HL-60 (cell line): ENCODE data around the gene CHI3L1.

Source experiments
- DNase-seq, 2 experiments: peaks; one replicate each; pipeline ENCODE4 v3.0.0-alpha.2; 2010 to 2020; ENCODE audit warnings: low read depth in 1 of 2, low spot score in 1 of 2
- H3K27ac ChIP-seq: fragments of 250-450 bp; sonication (Bioruptor Pico); replicated peaks from 2 replicates; pipeline ENCODE4 v1.5.1; 2020; ENCODE audit warnings: mild to moderate bottlenecking, moderate library complexity
- H3K27me3 ChIP-seq: fragments of 250-450 bp; sonication (Bioruptor Pico); 2 replicates; pipeline ENCODE4 v1.5.1; 2021; ENCODE audit warnings: mild to moderate bottlenecking, moderate library complexity; ENCODE audit not compliant: insufficient read depth, poor library complexity, severe bottlenecking
- H3K4me3 ChIP-seq: replicated peaks from 2 replicates; pipeline ENCODE4 v1.5.1; 2011; ENCODE audit warnings: mild to moderate bottlenecking, control low read depth, low read length; ENCODE audit not compliant: insufficient read depth
- GABPA ChIP-seq: IDR thresholded peaks from 2 replicates; pipeline ENCODE4 v1.6.1; 2012; ENCODE audit warnings: low read depth
- POLR2AphosphoS5 ChIP-seq: IDR thresholded peaks from 2 replicates; pipeline ENCODE4 v1.6.1; 2012; ENCODE audit warnings: low read depth
- SPI1 ChIP-seq: IDR thresholded peaks from 2 replicates; pipeline ENCODE4 v1.6.1; 2012; ENCODE audit warnings: low read depth, mild to moderate bottlenecking, borderline replicate concordance
- TF ChIP-seq, protein P1 (sequence below): IDR thresholded peaks from 2 replicates; pipeline ENCODE4 v1.6.1; 2012; ENCODE audit warnings: low read depth; ENCODE audit not compliant: insufficient replicate concordance
- TF ChIP-seq, protein P2 (sequence below): IDR thresholded peaks from one replicate; pipeline ENCODE4 v1.5.1; 2011; ENCODE audit warnings: low read length, control low read depth, inconsistent platforms; ENCODE audit not compliant: insufficient read depth

CHI3L1 gene

DNA sequence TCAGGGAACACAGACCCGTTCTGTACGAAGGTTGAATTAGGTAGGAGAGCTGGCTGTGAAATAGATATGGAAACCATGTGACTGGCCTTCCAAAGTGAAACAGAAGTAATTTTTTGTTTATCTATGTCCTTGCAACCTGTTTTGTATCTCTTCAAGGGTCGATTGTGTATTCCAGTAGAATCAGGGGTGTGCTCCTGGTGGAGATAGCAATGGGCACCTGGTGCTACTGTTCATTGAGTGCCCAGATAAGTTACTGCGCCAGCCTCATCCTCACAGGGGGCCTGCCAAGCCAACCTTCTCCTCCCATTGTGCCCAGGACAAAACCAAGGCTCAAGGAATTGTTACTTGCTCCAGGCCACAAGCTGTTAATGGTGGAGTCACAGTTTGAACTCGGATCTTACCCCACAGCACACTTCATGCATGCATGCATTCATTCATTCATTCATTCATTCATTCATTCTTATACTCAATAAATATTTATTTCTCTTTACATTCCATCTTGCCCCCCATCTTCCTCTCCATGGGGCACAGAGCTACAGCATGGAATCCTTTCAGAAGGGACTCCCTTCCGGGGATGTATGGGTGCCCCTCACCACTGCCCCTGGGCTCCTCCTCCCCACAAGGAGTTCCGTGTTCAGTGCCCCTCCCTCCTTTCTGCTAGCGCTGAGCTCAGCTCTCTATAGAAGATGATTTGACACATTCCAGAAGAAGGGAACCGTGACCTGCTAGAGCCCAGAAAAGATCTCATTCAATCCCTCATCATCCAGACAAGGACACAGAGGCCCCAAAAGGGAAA is 34.9 kb downstream of the CHI3L1 start:
- no peak overlapping the region for H3K27ac ChIP-seq
- no peaks in the 10 kb centered on the region for H3K27me3 ChIP-seq
- no peak overlapping the region for H3K4me3 ChIP-seq
- no peak for TF ChIP-seq POLR2AphosphoS5
- no peak for TF ChIP-seq SPI1
- TF ChIP-seq, protein P1, sequence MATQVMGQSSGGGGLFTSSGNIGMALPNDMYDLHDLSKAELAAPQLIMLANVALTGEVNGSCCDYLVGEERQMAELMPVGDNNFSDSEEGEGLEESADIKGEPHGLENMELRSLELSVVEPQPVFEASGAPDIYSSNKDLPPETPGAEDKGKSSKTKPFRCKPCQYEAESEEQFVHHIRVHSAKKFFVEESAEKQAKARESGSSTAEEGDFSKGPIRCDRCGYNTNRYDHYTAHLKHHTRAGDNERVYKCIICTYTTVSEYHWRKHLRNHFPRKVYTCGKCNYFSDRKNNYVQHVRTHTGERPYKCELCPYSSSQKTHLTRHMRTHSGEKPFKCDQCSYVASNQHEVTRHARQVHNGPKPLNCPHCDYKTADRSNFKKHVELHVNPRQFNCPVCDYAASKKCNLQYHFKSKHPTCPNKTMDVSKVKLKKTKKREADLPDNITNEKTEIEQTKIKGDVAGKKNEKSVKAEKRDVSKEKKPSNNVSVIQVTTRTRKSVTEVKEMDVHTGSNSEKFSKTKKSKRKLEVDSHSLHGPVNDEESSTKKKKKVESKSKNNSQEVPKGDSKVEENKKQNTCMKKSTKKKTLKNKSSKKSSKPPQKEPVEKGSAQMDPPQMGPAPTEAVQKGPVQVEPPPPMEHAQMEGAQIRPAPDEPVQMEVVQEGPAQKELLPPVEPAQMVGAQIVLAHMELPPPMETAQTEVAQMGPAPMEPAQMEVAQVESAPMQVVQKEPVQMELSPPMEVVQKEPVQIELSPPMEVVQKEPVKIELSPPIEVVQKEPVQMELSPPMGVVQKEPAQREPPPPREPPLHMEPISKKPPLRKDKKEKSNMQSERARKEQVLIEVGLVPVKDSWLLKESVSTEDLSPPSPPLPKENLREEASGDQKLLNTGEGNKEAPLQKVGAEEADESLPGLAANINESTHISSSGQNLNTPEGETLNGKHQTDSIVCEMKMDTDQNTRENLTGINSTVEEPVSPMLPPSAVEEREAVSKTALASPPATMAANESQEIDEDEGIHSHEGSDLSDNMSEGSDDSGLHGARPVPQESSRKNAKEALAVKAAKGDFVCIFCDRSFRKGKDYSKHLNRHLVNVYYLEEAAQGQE = no peak
- TF ChIP-seq, protein P2, sequence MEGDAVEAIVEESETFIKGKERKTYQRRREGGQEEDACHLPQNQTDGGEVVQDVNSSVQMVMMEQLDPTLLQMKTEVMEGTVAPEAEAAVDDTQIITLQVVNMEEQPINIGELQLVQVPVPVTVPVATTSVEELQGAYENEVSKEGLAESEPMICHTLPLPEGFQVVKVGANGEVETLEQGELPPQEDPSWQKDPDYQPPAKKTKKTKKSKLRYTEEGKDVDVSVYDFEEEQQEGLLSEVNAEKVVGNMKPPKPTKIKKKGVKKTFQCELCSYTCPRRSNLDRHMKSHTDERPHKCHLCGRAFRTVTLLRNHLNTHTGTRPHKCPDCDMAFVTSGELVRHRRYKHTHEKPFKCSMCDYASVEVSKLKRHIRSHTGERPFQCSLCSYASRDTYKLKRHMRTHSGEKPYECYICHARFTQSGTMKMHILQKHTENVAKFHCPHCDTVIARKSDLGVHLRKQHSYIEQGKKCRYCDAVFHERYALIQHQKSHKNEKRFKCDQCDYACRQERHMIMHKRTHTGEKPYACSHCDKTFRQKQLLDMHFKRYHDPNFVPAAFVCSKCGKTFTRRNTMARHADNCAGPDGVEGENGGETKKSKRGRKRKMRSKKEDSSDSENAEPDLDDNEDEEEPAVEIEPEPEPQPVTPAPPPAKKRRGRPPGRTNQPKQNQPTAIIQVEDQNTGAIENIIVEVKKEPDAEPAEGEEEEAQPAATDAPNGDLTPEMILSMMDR = no peak
- TF ChIP-seq GABPA = no peak
- DNase-seq = no peak

DNA sequence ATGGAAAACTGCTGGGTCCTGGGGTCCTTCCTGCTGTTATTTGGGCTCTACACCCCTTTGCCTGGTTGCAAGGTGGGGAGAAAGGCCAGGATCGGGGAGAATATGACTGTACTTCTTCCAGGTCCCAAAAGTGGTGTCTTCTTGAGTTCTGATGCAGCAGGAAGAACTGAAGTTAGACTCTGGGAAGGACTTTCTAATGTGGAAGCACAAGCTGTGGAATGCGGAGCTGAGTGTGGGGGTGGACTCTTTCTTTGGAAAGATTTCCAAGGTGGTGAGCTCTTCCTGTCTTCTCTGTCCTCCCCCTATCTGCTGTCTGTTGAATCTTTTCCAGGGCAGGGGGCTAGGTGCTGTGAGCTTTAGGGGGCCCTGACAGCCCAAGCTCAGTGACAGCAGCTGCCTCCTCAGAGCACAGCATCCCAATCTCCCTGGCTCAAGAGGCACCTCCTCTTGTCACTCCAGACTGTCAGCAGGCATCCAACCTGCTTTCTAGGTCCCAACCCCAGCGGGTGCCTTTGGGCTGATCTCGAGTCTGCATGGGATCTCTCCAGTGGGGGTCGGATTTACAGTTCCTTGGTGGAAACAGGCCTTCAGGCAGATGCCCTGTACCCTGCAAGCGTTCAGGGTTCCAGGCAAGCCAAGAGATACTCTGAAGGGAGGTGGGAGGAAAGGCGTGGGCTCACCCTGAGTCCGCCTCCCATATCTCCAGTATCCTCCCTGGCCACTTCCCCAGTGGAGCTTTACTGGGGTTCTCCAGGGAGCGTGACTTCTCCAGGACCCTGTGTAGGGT is 35.8 kb downstream of the CHI3L1 start:
- no peak for DNase-seq
- H3K27ac ChIP-seq = no peak overlapping the region
- H3K27me3 ChIP-seq = no peaks in the 10 kb centered on the region
- TF ChIP-seq GABPA = no peak
- TF ChIP-seq, protein P1 = no peak
- no peak overlapping the region for H3K4me3 ChIP-seq

DNA sequence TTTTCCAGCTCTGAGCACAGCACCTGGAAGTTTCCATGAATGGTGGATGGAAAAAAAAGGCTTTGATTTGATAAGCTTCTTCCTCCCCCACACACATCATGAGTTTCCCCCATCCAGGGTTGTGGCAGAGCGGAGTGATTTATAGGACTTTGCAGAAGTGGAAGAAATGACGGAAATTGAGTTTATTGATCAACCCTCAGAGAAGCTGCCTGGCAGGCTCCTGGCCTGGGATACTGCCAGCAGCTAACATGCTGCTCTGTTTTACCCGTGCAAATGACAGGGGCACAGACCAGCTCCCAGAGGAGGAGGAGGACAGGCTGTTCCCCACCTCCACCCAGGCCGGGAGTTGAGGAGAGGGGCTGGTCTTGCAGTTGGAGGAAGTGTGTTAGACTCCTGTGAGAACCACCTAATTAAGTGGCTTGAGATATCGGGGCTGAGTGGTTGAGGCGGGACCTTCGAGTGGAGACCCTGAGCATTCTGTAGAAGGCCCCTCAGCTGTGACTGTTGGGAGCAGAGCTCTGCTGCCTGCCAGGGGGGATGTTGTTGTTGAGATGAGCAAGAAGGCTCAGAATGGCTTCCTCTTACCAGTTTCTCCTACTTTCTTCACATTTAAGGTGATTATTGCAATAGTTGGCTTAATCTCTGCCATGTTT is 37.2 kb downstream of the CHI3L1 start:
- Histone ChIP-seq H3K4me3 (no peak overlapping the region), H3K27me3 (no peaks in the 10 kb centered on the region), H3K27ac (no peak overlapping the region)
- TF ChIP-seq POLR2AphosphoS5 (no peak), GABPA (no peak), SPI1 (no peak)
- TF ChIP-seq, protein P1 = no peak
- TF ChIP-seq, protein P2 = no peak
- DNase-seq = no peak
